ENCODE results near the gene GNPTAB.

DNA sequence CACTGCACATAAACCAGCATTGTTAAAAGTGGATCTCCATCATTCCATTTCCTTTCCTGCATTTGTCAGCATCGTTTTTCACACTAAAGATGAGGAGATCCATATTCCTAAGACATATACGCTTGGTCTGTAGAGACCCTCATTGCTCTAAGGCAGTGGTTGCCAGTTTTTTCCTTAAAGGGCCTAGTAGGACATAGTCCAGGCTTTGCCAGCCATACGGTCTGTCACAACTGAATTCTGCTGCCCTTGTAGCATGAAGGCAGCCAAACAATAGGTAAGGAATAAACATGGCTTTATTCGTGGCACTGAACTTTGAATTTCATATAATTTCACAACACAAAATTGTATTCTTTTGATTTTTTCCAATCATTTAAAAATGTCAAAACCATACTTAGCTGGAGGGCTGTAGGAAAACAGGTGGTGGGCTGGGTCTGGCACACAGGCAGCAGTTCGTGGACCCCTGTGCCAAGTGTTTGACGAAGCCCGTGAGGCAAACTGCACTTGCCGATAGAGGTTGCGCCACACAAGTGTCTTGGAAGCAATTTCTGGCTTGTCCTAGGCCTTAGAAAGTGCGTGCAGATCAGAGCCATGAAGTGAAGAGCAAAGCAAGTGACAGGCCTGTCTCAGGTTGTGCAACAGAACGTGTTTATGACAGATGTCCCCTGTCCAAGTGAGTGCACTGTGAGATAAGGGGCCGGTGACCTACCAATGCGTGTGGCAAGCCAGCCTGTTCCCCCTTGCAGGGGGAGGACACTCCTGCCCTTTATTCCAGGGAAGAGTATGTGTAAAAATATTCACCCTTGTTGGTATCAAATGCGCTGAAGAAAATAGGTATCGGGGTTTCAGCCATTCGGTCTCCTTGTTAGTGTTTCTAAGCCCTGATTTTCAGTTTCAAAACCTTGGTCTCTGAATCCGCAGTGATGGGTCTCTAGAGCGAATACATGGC, 134.2 kb downstream of the GNPTAB start:
- TF ChIP-seq, protein P1, sequence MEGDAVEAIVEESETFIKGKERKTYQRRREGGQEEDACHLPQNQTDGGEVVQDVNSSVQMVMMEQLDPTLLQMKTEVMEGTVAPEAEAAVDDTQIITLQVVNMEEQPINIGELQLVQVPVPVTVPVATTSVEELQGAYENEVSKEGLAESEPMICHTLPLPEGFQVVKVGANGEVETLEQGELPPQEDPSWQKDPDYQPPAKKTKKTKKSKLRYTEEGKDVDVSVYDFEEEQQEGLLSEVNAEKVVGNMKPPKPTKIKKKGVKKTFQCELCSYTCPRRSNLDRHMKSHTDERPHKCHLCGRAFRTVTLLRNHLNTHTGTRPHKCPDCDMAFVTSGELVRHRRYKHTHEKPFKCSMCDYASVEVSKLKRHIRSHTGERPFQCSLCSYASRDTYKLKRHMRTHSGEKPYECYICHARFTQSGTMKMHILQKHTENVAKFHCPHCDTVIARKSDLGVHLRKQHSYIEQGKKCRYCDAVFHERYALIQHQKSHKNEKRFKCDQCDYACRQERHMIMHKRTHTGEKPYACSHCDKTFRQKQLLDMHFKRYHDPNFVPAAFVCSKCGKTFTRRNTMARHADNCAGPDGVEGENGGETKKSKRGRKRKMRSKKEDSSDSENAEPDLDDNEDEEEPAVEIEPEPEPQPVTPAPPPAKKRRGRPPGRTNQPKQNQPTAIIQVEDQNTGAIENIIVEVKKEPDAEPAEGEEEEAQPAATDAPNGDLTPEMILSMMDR (IDR thresholded peaks at IDR 0.05) = no peak
- no peak for TF ChIP-seq POLR2A (IDR thresholded peaks at IDR 0.05)
